IgD-negative memory B cell (primary cell): ENCODE measurements around the gene STXBP5L. TPM values are rescaled to one million over a fixed set of nuclear protein-coding genes. Genes with fewer than 3 reads are reported as not detected.
"Not testable (repeated sequence)": the region's sequence is repeated elsewhere in the genome, so short reads cannot be mapped to it uniquely, and the experiment has no call there.

Source experiments
- H3K27ac Mint-ChIP-seq, 3 donors: one replicate each; pipeline ENCODE4 v1.8.0; 2020 to 2022; ENCODE audit warnings: mild to moderate bottlenecking in 3 of 3, mixed read lengths in 3 of 3, moderate library complexity in 1 of 3
- H3K27me3 Mint-ChIP-seq: one replicate; pipeline ENCODE4 v1.8.0; 2021; ENCODE audit warnings: mixed read lengths
- H3K36me3 Mint-ChIP-seq: one replicate; pipeline ENCODE4 v1.8.0; 2020; ENCODE audit warnings: mild to moderate bottlenecking, mixed read lengths
- H3K4me1 Mint-ChIP-seq, 3 donors: one replicate each; pipeline ENCODE4 v1.8.0; 2020 to 2022; ENCODE audit warnings: mixed read lengths in 3 of 3, mild to moderate bottlenecking in 1 of 3
- H3K4me3 Mint-ChIP-seq, 4 donors: one replicate each; pipeline ENCODE4 v1.8.0; 2020 to 2022; ENCODE audit warnings: mild to moderate bottlenecking in 4 of 4, mixed read lengths in 4 of 4, moderate library complexity in 3 of 4
- H3K9me3 Mint-ChIP-seq, 3 donors: one replicate each; pipeline ENCODE4 v1.8.0; 2020 to 2021; ENCODE audit warnings: mixed read lengths in 3 of 3, mild to moderate bottlenecking in 1 of 3
- polyA plus RNA-seq: library from polyadenylated mRNA; unstranded; fragments of 300-500 nt; fragmentation: Illumina TruSeq; gene quantifications from one replicate; pipeline ENCODE4 v1.2.3, GENCODE V29; 2021

Gene STXBP5L
- polyA plus RNA-seq, 1 donor from 2014 or later: not detected

- Mint-ChIP-seq H3K4me1 (peaks cover 0 to 2% (median 0%) of the 10 kb centered on the region in 3 donors), H3K27me3 (no peaks in the 10 kb centered on the region), H3K36me3 (peaks cover 3% of the 10 kb centered on the region), H3K27ac (no peak overlapping the region), H3K9me3 (no peaks in the 10 kb centered on the region), H3K4me3 (no peak overlapping the region)
Observed at GRCh38 chr3:121405631-121406030, 497.6 kb downstream of the STXBP5L start.

GRCh38 chr3:121411523-121411922 is 503.5 kb downstream of the STXBP5L start:
- no peaks in the 10 kb centered on the region for H3K27me3 Mint-ChIP-seq
- H3K9me3 Mint-ChIP-seq: no peaks in the 10 kb centered on the region
- H3K4me3 Mint-ChIP-seq: no peak overlapping the region
- peaks cover 0 to 2% (median 0%) of the 10 kb centered on the region in 3 donors for H3K4me1 Mint-ChIP-seq
- peaks cover 3% of the 10 kb centered on the region for H3K36me3 Mint-ChIP-seq
- no peak overlapping the region for H3K27ac Mint-ChIP-seq

DNA sequence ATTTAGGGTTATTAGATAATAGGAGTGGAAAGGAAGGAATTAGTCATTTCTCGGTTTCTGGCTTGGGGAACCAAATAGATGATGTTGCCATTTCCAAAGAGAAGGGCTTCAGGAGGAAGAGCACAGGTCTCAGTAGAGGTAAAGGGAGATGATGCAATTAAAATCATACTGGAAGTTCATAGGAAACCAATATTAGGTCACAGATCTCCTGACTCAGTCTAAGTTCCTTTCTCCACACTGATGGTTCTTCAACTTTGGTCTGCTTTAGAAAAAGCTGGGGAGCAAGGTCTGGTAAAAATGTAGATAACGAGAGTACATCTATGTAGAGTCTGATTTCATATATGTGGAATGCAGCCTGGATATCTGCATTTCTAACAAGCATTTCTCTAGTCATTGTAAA is 506.9 kb downstream of the STXBP5L start:
- H3K9me3 Mint-ChIP-seq: no peaks in the 10 kb centered on the region

GRCh38 chr3:121418182-121418581 is 510.2 kb downstream of the STXBP5L start:
- Mint-ChIP-seq H3K4me3 (no peak overlapping the region), H3K4me1 (peaks cover 0 to 2% (median 0%) of the 10 kb centered on the region in 3 donors), H3K36me3 (no peaks in the 10 kb centered on the region), H3K9me3 (no peaks in the 10 kb centered on the region), H3K27me3 (no peaks in the 10 kb centered on the region), H3K27ac (peak overlapping the region in 1 of 3 donors; percentile 5)

More for the DNA sequence above, 506.9 kb downstream of the STXBP5L start:
- H3K36me3 Mint-ChIP-seq: no peaks in the 10 kb centered on the region
- H3K27ac Mint-ChIP-seq: no peak overlapping the region
- H3K27me3 Mint-ChIP-seq: no peaks in the 10 kb centered on the region
- H3K4me3 Mint-ChIP-seq: no peak overlapping the region
- peaks cover 0 to 2% (median 0%) of the 10 kb centered on the region in 3 donors for H3K4me1 Mint-ChIP-seq

- no peaks in the 10 kb centered on the region for H3K27me3 Mint-ChIP-seq
- no peak overlapping the region for H3K4me3 Mint-ChIP-seq
- H3K4me1 Mint-ChIP-seq: peaks cover 0 to 1% (median 0%) of the 10 kb centered on the region in 3 donors
- no peaks in the 10 kb centered on the region for H3K9me3 Mint-ChIP-seq
- no peak overlapping the region for H3K27ac Mint-ChIP-seq
- H3K36me3 Mint-ChIP-seq: peaks cover 2% of the 10 kb centered on the region
Observed at GRCh38 chr3:121424549-121424948, 516.5 kb downstream of the STXBP5L start.

GRCh38 chr3:121430664-121431215 is 522.7 kb downstream of the STXBP5L start:
- Mint-ChIP-seq H3K36me3 (peaks cover 3% of the 10 kb centered on the region), H3K27ac (peak overlapping the region in 1 of 3 donors; percentile 80), H3K27me3 (no peaks in the 10 kb centered on the region), H3K4me1 (peaks cover 9 to 15% (median 11%) of the 10 kb centered on the region in 3 donors), H3K9me3 (peaks cover 0 to 1% (median 0%) of the 10 kb centered on the region in 3 donors), H3K4me3 (no peak overlapping the region)

GRCh38 chr3:121431726-121432517 is 523.9 kb downstream of the STXBP5L start:
- Mint-ChIP-seq H3K4me1 (peaks cover 9 to 15% (median 11%) of the 10 kb centered on the region in 3 donors), H3K4me3 (peak overlapping the region in 3 of 4 donors; percentile 6 to 86 (median 42)), H3K36me3 (peaks cover 2% of the 10 kb centered on the region), H3K27me3 (no peaks in the 10 kb centered on the region), H3K27ac (peak overlapping the region in 1 of 3 donors; percentile 80), H3K9me3 (peaks cover 0 to 1% (median 0%) of the 10 kb centered on the region in 3 donors)

DNA sequence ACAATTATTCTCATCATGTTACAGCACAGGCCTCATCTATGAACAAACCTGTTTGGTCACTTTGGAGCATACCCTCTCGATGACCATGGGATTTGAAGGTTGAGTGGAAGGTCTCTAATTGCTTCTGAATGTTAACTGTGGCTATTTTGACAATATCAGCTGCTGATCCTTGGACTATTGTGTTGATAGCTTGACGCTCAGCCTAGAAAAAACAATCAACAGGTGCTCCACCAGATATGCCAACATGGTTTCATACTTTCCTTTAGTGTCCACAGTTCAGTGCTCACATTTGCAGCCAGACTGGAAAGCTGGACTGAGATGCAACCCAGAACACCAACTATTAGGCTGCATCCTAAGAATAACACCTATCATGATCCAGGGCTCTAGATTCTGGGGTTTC is 528.1 kb downstream of the STXBP5L start:
- peaks cover 2% of the 10 kb centered on the region for H3K36me3 Mint-ChIP-seq
- H3K27ac Mint-ChIP-seq: no peak overlapping the region
- no peaks in the 10 kb centered on the region for H3K27me3 Mint-ChIP-seq
- H3K9me3 Mint-ChIP-seq: no peaks in the 10 kb centered on the region
- H3K4me3 Mint-ChIP-seq: no peak overlapping the region
- peaks cover 9 to 15% (median 11%) of the 10 kb centered on the region in 3 donors for H3K4me1 Mint-ChIP-seq

- Mint-ChIP-seq H3K27me3 (no peaks in the 10 kb centered on the region), H3K27ac (no peak overlapping the region), H3K4me3 (no peak overlapping the region), H3K36me3 (peaks cover 2% of the 10 kb centered on the region), H3K9me3 (no peaks in the 10 kb centered on the region), H3K4me1 (peaks cover 9 to 15% (median 11%) of the 10 kb centered on the region in 3 donors)
Observed at GRCh38 chr3:121436641-121437040, 528.6 kb downstream of the STXBP5L start.

DNA sequence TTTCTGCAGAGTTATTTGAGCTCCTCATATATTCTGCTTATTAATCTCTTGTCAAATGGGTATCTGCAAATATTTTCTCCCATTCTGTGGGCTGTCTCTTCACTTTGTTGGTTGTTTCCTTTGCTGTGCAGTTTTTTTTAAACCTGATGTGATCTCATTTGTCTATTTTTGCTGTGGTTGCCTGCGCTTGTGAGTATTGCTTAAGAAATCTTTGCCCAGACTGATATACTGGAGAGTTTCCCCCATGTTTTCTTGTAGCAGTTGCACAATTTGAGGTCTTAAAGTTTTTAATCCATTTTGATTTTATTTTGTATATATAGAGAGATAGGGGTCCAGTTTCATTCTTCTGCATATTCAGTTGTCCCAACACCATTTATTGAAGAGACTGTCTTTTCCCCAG is 535.5 kb downstream of the STXBP5L start:
- peaks cover 7% of the 10 kb centered on the region for H3K36me3 Mint-ChIP-seq
- H3K4me3 Mint-ChIP-seq: no peak overlapping the region
- H3K27me3 Mint-ChIP-seq: no peaks in the 10 kb centered on the region
- H3K4me1 Mint-ChIP-seq: no peaks in the 10 kb centered on the region
- H3K9me3 Mint-ChIP-seq: peaks cover 0 to 2% (median 0%) of the 10 kb centered on the region in 3 donors
- no peak overlapping the region for H3K27ac Mint-ChIP-seq

DNA sequence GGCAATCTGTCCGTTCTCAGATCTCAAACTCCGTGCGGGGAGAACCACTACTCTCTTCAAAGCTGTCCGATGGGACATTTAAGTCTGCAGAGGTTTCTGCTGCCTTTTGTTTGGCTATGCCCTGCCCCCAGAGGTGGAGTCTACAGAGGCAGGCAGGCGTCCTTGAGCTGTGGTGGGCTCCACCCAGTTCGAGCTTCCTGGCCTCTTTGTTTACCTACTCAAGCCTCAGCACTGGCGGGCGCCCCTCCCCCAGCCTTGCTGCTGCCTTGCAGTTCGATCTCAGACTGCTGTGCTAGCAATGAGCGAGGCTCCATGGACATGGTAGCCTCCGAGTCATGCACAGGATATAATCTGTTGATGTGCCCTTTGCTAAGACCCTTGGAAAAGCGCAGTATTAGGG is 543.7 kb downstream of the STXBP5L start:
- not testable (repeated sequence) for H3K36me3 Mint-ChIP-seq, H3K9me3 Mint-ChIP-seq, H3K4me3 Mint-ChIP-seq, H3K27me3 Mint-ChIP-seq, H3K4me1 Mint-ChIP-seq, H3K27ac Mint-ChIP-seq

GRCh38 chr3:121462565-121462964 is 554.6 kb downstream of the STXBP5L start:
- H3K27ac Mint-ChIP-seq: no peak overlapping the region
- H3K4me3 Mint-ChIP-seq: no peak overlapping the region
- no peaks in the 10 kb centered on the region for H3K9me3 Mint-ChIP-seq
- H3K36me3 Mint-ChIP-seq: peaks cover 4% of the 10 kb centered on the region
- H3K27me3 Mint-ChIP-seq: no peaks in the 10 kb centered on the region
- H3K4me1 Mint-ChIP-seq: no peaks in the 10 kb centered on the region

- Mint-ChIP-seq H3K36me3 (peaks cover 5% of the 10 kb centered on the region), H3K27ac (no peak overlapping the region), H3K27me3 (no peaks in the 10 kb centered on the region), H3K4me3 (no peak overlapping the region), H3K4me1 (no peaks in the 10 kb centered on the region), H3K9me3 (no peaks in the 10 kb centered on the region)
Observed at GRCh38 chr3:121463745-121464144, 555.7 kb downstream of the STXBP5L start.

- Mint-ChIP-seq H3K4me1 (no peaks in the 10 kb centered on the region), H3K4me3 (no peak overlapping the region), H3K27ac (no peak overlapping the region), H3K27me3 (no peaks in the 10 kb centered on the region), H3K9me3 (peaks cover 0 to 2% (median 0%) of the 10 kb centered on the region in 3 donors), H3K36me3 (peaks cover 2% of the 10 kb centered on the region)
Observed at GRCh38 chr3:121467085-121467484, 559.1 kb downstream of the STXBP5L start.

DNA sequence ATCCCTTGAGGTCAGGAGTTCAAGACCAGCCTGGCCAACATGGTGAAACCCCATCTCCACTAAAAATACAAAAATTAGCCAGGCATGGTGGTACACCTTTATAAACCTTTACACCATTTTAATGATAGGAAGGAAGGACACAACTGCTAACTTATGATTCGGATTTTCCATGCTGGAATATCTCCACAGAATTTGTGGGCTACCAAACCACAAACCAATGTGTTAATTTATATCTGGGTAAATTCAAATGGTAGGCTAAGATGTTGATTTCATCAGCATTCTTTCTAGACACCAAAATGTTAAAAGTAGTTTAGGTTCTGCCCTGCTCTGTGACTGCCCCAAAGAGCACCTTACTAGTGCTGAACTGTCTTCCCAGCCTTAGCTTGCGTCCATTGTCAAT is 565.0 kb downstream of the STXBP5L start:
- Mint-ChIP-seq H3K4me1 (no peaks in the 10 kb centered on the region), H3K4me3 (no peak overlapping the region), H3K27ac (no peak overlapping the region), H3K27me3 (no peaks in the 10 kb centered on the region), H3K9me3 (peaks cover 0 to 2% (median 0%) of the 10 kb centered on the region in 3 donors), H3K36me3 (no peaks in the 10 kb centered on the region)
